DMS 273 (cell line): ENCODE results near the gene LENG9.
"Not testable (repeated sequence)": the region's sequence is repeated elsewhere in the genome, so short reads cannot be mapped to it uniquely, and the experiment has no call there.

Experiments used
- DNase-seq: peaks from one replicate; lab custom pipeline; 2025; ENCODE audit not compliant: unreplicated experiment; lab: John Stamatoyannopoulos, UW

The LENG9 gene

GRCh38 chr19:54478677-54479266 is 15.2 kb upstream of the LENG9 start:
- DNase-seq, result peak; percentile 74

DNA sequence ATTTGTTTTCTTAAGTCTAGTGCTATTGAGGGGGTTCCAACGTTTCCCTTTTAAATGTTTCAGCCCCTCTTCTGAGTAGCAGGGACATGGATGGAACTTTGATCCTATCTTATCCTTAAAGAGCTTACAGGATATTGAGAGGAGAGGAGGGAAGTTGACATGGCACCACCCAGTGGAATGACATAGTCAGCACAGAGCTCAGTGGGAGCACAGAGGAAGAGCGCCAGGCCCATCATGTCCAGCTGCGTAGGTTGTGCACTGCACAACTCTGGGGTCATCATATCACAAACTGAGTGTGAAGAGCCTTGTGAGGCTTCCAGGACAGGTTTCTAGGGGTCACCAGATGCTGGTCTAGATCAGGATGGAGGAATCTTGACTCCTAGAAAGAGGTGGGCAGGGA is 14.1 kb upstream of the LENG9 start:
- no peak for DNase-seq

DNA sequence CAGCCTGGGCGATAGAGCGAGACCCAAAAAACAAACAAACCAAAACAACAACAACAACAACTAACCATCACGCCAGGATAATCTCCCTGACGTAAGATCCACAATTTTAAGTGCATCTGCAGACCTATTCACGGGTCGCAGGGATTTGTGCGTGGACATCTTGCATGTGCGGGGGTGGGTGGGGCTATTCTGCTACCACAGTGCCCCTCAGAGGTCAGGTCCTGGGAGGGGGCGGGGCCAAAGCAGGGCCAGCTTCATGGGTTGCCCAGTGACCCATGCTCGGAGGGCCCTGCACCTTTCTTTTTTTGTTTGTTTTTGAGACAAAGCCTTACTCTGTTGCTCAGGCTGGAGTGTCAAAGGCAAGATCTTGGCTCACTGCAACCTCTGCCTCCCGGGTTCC is 12.1 kb upstream of the LENG9 start:
- DNase-seq, result no peak

DNA sequence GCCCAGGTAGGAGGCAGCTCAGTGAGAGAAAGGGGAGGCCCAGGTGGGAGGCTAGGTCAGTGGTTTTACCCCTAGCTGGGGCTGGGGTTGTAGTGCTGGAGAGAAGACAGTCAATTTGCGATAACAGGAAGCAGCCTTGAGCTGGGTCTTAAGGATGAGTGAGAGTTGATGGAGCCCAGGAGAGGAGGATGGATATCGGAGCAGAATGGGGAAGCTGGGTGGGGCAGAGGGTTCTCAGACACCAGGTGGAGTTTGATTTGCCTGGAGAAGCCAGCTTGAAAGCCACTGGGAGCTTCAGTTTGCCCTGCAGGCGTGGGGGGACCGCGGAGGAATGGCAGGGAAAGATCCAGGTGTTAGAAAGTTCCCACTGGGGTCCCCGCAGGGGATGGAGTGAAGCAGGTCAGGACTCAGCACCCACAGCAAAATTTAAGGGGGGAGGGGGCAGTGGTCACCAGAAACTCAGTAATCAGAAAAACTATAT is 10.4 kb upstream of the LENG9 start:
- DNase-seq, result no peak

GRCh38 chr19:54473071-54473891 is 9.7 kb upstream of the LENG9 start, which contains the start of gene CDC42EP5:
Gene CDC42EP5, minus strand, starts transcription at chr19:54473296. Its CDS starts 7,749 bp downstream, at chr19:54465547.
- DNase-seq, result no peak

DNA sequence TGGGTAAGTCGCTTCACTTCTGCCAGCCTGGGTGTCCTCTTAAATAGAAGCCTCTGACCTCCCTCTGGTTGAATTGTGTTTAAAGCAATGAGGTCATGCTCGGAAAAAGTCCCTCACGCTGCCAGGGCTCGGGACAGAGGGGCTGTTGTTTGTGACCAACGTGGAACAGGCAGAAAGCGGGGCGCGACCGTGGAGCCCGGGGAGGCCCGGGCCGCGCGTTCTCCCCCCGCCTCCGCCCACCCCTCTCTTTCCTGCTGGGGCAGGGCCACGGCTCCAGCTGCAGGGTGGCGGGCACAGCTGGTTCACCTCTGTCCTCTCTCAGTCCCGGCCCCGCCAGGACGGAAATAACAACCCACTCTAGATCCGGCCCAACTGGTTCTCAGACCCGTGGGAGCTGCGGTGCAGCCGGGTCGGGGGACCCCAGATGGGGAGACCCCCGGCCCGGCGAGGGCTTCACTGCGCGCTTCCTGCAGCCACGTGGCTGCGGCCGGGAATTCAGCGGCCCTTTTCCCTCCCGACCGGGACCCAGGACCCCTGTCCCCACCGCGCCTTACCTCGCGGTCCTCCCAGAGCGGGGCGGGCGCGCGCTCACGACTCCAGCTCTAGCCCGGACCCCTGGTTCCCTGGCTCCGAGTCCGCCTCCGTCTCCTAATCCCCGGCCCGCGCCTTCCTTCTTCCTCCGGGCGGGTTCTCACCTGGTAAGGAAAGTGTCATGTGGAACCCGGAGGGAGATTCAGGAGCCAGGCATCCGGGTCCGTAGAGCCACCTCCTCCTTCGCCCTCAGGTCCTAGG is 7.6 kb upstream of the LENG9 start:
- no peak for DNase-seq

DNA sequence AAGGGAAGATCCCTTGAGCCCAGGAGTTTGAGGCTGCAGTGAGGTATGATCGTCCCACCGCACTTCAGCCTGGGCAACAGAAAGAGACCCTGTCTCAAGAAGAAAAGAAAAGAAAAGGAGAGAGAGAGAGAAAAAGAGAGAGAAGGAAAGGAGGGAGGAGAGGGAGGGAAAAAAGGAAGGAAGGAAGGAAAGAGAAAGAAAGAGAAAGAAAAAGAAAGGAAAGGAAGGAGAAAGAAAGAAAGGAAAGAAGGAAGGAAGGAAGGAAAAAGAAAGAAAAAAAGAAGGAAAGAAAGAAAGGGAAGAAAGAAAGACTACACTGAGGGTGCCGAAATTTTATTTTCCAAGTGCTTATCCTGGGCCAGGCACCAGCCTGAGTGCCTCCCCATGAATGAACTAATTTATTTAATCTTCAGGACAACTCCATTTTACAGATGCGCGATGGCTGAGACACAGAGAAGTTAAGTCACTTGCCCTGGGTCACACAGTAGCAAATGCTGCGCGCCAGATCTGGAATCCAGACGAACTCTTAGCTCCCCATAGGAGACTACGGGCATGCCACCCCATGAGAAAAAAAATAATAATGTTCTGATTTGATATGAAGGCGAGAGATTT is 6.8 kb upstream of the LENG9 start:
- no peak for DNase-seq

GRCh38 chr19:54469496-54469934 is 5.9 kb upstream of the LENG9 start:
- DNase-seq, result peak; percentile 44

DNA sequence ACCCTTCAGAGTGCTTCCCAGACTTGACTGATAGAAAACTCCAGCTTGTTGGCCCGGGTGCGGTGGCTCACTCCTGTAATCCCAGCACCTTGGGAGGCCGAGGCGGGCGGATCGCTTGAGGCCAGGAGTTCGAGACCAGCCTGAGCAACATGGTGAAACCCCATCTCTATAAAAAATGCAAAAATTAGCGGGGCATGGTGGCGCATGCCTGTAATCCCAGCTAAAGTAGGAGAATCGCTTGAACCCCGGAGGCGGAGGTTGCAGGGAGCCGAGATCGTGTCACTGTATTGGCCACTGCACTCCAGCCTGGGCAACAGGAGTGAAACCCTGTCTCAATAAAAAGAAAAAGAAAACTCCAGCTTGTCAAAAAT is 2.5 kb upstream of the LENG9 start:
- DNase-seq, result not testable (repeated sequence)

DNA sequence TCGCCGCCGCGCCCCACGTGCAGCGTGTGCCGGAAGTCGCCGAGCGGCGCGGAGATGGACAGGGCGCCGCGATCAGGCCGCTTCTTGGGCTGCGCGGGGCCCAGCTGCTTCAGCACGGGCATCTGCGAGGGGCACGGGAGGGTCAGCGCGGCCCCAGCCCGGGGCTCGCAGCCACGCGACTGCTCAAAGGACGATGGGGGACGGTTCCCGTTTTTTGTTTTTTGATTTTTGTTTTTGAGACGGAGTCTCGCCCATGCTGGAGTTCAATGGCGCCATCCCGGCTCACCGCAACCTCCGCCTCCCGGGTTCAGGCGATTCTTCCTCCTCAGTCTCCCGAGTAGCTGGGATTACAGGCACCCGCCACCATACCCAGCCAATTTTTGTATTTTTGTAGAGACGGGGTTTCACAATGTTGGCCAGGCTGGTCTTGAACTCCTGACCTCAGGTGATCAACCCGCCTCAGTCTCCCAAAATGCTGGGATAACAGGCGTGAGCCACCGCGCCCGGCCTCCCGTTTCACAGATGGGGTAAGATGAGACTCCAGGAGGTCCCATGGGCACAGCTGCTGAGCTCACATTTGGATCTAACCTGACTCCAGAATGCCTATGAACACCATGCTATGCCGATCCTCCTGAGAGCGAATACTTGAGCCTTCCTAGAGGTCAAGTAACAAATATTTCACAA is 2.0 kb upstream of the LENG9 start:
- DNase-seq, result peak; percentile 26

DNA sequence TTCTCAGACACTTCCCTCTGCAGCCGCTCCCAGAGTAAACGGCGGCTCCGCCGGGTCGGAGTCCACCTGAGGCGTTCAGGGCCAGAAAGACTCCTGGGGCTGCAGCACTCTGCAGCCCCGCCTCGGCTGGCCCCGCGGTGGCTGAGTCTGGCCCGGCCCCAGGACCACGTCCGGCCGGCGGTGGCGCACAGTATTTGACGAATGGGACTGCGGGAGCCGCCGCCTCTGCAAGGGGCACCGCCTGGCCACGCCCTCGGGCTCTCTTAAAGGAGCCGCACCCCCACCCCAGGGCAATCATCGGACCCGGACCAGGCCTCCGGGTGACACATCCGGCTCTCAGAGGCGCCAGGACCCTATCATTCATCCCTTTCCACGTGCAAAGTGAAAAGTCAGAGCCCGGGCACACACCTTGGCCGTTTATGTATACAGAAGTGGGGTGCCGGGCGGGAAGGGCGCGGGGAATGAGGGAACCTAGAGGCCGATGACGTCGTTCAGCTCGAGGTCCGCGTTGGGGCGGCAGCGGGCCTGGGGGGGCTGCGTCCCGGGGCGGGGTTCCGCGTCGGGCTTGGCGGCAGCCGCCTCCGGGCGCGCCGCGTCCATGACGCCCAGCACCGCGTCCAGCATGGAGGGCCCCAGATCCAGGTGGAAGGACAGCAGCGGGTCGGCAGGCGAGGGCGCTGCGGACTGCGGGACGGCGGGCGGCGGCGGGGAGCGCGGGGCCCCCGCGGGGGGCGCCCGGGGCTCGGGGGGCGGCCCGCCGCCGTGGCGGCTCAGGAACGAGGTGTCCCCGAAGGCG is 1.2 kb upstream of the LENG9 start:
- peak; percentile 88 for DNase-seq

DNA sequence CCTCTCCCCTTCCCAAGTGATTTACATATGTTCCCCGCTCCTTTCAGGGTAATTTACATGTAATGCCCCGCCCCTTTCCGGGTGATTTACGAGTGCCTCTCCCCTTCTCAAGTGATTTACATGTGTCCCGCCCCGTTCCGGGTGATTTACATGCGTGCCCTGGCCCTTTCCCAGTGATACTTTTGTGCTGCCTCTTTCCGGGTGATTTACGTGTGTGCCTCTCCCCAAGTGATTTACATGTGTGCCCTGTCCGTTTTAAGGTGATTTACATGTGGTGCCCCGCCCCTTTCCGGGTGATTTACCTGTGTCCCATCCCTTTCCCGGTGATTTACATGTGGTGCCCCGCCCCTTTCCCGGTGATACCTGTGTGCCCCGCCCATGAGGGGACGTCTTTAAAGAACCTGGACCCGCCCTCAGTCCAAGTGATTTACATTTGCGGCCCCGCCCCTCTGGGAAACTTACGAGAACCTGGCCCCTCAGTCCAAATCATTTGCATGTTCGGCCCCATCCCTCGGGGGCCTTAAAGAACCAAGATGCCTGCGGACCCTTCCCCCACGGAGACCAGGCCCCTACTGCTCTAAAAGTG is 559 bp upstream of the LENG9 start:
- DNase-seq, result peak; percentile 93

GRCh38 chr19:54462655-54463530 is 685 bp downstream of the LENG9 start:
- DNase-seq, result peak; percentile 83

GRCh38 chr19:54462047-54462654 is 1.4 kb downstream of the LENG9 start:
- DNase-seq, result peak; percentile 45

DNA sequence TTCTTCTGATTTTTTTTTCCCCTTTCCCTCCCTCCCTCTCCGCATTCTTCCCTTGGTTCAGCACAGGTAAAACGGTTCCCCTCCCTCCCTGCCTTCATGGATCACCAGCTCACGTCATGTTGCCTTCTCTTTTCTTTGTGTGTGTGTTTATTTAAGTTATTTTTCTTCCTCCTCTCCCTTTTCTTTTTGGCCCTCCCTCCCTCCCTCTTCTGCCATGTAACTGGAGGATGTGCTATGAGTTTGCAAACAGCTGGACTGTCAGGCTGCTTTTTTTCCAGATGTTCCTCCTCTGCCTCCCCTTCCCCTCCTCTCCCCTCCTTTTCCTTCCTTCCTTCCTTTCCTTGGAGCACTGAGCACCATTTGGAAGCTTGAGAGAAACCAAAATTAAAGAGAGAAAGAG is 2.0 kb downstream of the LENG9 start:
- DNase-seq, result no peak

DNA sequence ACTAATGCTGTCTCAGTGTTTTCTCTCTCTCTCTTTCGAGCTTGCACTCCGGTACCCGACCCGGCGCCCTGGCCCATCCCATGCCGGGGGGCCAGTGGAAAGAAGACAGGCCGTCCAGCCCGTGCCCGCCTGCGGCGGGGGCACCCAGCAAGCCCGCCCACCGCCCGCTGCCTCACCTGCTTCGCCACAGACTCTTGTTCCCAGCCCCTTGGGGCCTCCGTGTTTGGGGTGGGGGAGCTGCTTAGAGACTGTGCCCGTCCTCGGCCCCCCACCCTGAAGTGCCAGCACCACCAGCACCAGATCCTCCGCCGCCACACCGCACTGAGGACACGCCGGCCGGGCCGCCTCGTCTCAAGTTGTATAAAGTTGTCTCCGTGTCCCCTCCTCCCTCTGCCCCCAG is 2.4 kb downstream of the LENG9 start:
- no peak for DNase-seq

- no peak for DNase-seq
These were observed 3.2 kb downstream of the LENG9 start for GRCh38 chr19:54460230-54461005.
